HepG2 (cell line): Measurements from ENCODE around the gene MEA1. TPM values are rescaled to one million over a fixed set of nuclear protein-coding genes. Genes with fewer than 3 reads are reported as not detected.

Experiments used
- ATAC-seq: fragments of 200-7000 bp; cut with Tn5 transposase; 3 replicates; pipeline ENCODE4 v1.9.1; 2020; ENCODE audit warnings: mild to moderate bottlenecking, moderate library complexity
- BruUV-seq: library from RNA; stranded (reverse); fragments of 400-500 nt; replicated peaks from 2 replicates; lab custom pipeline; 2021; lab: Mats Ljungman, UMichigan
- CTCF ChIA-PET: fragments of 300-600 bp; formaldehyde crosslinking; extraction: SDS; loops from one replicate; lab custom pipeline; 2021; ENCODE audit warnings: low total read pairs, inconsistent platforms, low intra/inter-chr PET ratio; lab: Yijun Ruan, JAX
- POLR2A ChIA-PET: fragments of 350-600 bp; sonication (Branson Sonifier 250); formaldehyde crosslinking; loops from one replicate; lab custom pipeline; 2020; ENCODE audit warnings: antibody characterized with exemption, inconsistent platforms; lab: Yijun Ruan, JAX
- DNase-seq: peaks from one replicate; pipeline ENCODE4 v3.0.0-alpha.2; 2015; ENCODE audit warnings: low spot score
- FAIRE-seq: peaks from 3 replicates; lab custom pipeline; 2011; peaks lifted over from hg19 to GRCh38; lab: Jason Lieb, UNC
- H2AFZ ChIP-seq: one replicate; pipeline ENCODE4 v1.6.1; 2011; ENCODE audit warnings: low read length, inconsistent platforms
- H3K27ac ChIP-seq: fragments of 300-600 bp; 3 replicates; pipeline ENCODE4 v1.8.0; 2011; ENCODE audit warnings: mixed run types, mild to moderate bottlenecking, mixed read lengths, low read length, inconsistent platforms; ENCODE audit not compliant: insufficient read depth; ENCODE audit errors: extremely low read length
- H3K27me3 ChIP-seq, 2 experiments: fragments of 200-600 bp in 1 of 2; 2 replicates in 1 of 2; 3 replicates in 1 of 2; pipeline versions ENCODE4 v1.6.0 to v1.8.0; 2011; ENCODE audit warnings: low read length in 2 of 2, mild to moderate bottlenecking in 2 of 2, moderate library complexity in 2 of 2, inconsistent platforms in 1 of 2; ENCODE audit not compliant: insufficient read depth in 2 of 2, control insufficient read depth in 1 of 2
- H3K36me3 ChIP-seq, 2 experiments: fragments of 200-600 bp in 1 of 2; replicated peaks in 1 of 2; 2 replicates in 1 of 2; 3 replicates in 1 of 2; pipeline versions ENCODE4 v1.5.1 to v1.8.0; 2011; ENCODE audit warnings: low read length in 2 of 2, inconsistent platforms in 1 of 2; ENCODE audit not compliant: insufficient read depth in 2 of 2, control insufficient read depth in 1 of 2
- H3K4me1 ChIP-seq: 2 replicates; pipeline ENCODE4 v1.5.1; 2012; ENCODE audit warnings: low read length, inconsistent platforms; ENCODE audit not compliant: insufficient read depth
- H3K4me2 ChIP-seq: 2 replicates; pipeline ENCODE4 v1.6.0; 2011; ENCODE audit warnings: low read depth, low read length, inconsistent platforms
- H3K4me3 ChIP-seq, 3 experiments: fragments of 200-600 bp in 1 of 3; sonication (generic), shearing (Covaris generic) in 1 of 3; replicated peaks in 1 of 3; 2 replicates each; pipeline ENCODE4 v1.5.1; 2011 to 2016; ENCODE audit warnings: low read length in 3 of 3, inconsistent platforms in 2 of 3, low read depth in 2 of 3, mild to moderate bottlenecking in 2 of 3, control low read depth in 1 of 3, mixed read lengths in 1 of 3; ENCODE audit not compliant: insufficient read depth in 1 of 3
- H3K79me2 ChIP-seq: one replicate; pipeline ENCODE4 v1.6.1; 2011; ENCODE audit warnings: low read length, inconsistent platforms; ENCODE audit not compliant: insufficient read depth
- H3K9ac ChIP-seq: 2 replicates; pipeline ENCODE4 v1.6.0; 2011; ENCODE audit warnings: mild to moderate bottlenecking, low read depth, low read length, inconsistent platforms; ENCODE audit not compliant: insufficient read depth
- H3K9me3 ChIP-seq: 2 replicates; pipeline ENCODE4 v1.5.1; 2012; ENCODE audit warnings: mild to moderate bottlenecking, low read length
- H4K20me1 ChIP-seq: 2 replicates; pipeline ENCODE4 v1.6.0; 2011; ENCODE audit warnings: inconsistent platforms, mild to moderate bottlenecking, low read length, moderate library complexity; ENCODE audit not compliant: insufficient read depth
- CENPT ChIP-seq: sonication (generic); formaldehyde crosslinking; IDR thresholded peaks from 2 replicates; pipeline ENCODE4 v1.8.0; 2022; ENCODE audit warnings: low read depth, mild to moderate bottlenecking, moderate library complexity, missing genetic modification reagents
- ERF ChIP-seq: IDR thresholded peaks from 2 replicates; pipeline ENCODE4 v1.6.1; 2018; ENCODE audit warnings: missing biosample characterization, missing genetic modification reagents
- FOSL2 ChIP-seq: sonication (generic); formaldehyde crosslinking; IDR thresholded peaks from 2 replicates; pipeline ENCODE4 v1.4.0; 2020; ENCODE audit warnings: missing genetic modification reagents
- KDM5A ChIP-seq: fragments of 200-600 bp; sonication (generic); IDR thresholded peaks from 2 replicates; pipeline ENCODE4 v1.7.0; 2018; ENCODE audit warnings: antibody characterized with exemption, mild to moderate bottlenecking, low read length, borderline replicate concordance
- SALL2 ChIP-seq: sonication (generic); formaldehyde crosslinking; IDR thresholded peaks from 2 replicates; pipeline ENCODE4 v1.8.1; 2023; ENCODE audit warnings: mild to moderate bottlenecking, missing genetic modification reagents, inconsistent platforms
- SP1 ChIP-seq, 2 experiments: fragments of 450-650 bp in 1 of 2; sonication (generic) in 1 of 2; formaldehyde crosslinking in 1 of 2; IDR thresholded peaks; 2 replicates each; pipeline versions ENCODE4 v1.4.0 to v1.6.1; 2016 to 2020; ENCODE audit warnings: missing genetic modification reagents in 1 of 2
- SRSF1 ChIP-seq: fragments of 200-400 bp; formaldehyde crosslinking; optimal IDR thresholded peaks from 2 replicates; pipeline ENCODE3; 2017; ENCODE audit warnings: mild to moderate bottlenecking, low read depth, low read length, moderate library complexity
- TGIF2 ChIP-seq: IDR thresholded peaks from 2 replicates; pipeline ENCODE4 v1.6.1; 2016; ENCODE audit warnings: control low read depth, missing compliant biosample characterization
- ZFP36L2 ChIP-seq: sonication (generic); formaldehyde crosslinking; IDR thresholded peaks from 2 replicates; pipeline ENCODE4 v1.4.0; 2020; ENCODE audit warnings: missing genetic modification reagents
- ZFP41 ChIP-seq: sonication (generic); formaldehyde crosslinking; IDR thresholded peaks from 2 replicates; pipeline ENCODE4 v1.4.0; 2020; ENCODE audit warnings: mild to moderate bottlenecking, missing genetic modification reagents, borderline replicate concordance
- ZNF264 ChIP-seq: sonication (generic); formaldehyde crosslinking; IDR thresholded peaks from 2 replicates; pipeline ENCODE4 v1.4.0; 2020; ENCODE audit warnings: missing genetic modification reagents
- ZNF557 ChIP-seq: sonication (generic); formaldehyde crosslinking; IDR thresholded peaks from 2 replicates; pipeline ENCODE4 v1.4.0; 2020; ENCODE audit warnings: missing genetic modification reagents
- WGBS: methylation state at CpG from one replicate; pipeline ENCODE4 v1.1.6; 2017; ENCODE audit warnings: low lambda C conversion rate; 5-methylcytosine and 5-hydroxymethylcytosine counted together
- in situ Hi-C: cut with HindIII; loops from 2 replicates; pipeline ENCODE4 v1.10.0; 2017; ENCODE audit warnings: low pct_unique_long_range_greater_than_20kb; ENCODE audit not compliant: extremely low pct_ligation_motif_present
- intact Hi-C: fragments of 100-400 bp; cut with micrococcal nuclease; formaldehyde crosslinking; loops from one replicate; pipeline ENCODE4 v1.10.0; 2022; ENCODE audit not compliant: unreplicated experiment
- polyA plus RNA-seq, 8 experiments: library from polyadenylated mRNA; depleted of rRNA in 3 of 8; stranded (reverse) in 7 of 8; unstranded in 1 of 8; fragments of >200 nt; fragmentation: Illumina TruSeq in 4 of 8; extraction: Trizol in 4 of 8; gene quantifications; 2 replicates each; pipeline versions ENCODE4 v1.2.1 to v1.2.3, GENCODE V29; 2011 to 2016; ENCODE audit warnings: low read depth in 4 of 8, missing spikeins in 1 of 8, mixed read lengths in 1 of 8; ENCODE audit not compliant: insufficient read depth in 1 of 8
- total RNA-seq, 5 experiments: library from RNA; depleted of rRNA; stranded (reverse); fragments of >200 nt; fragmentation: Illumina TruSeq; extraction: Trizol; gene quantifications; 2 replicates each; pipeline ENCODE4 v1.2.3, GENCODE V29; 2016; ENCODE audit warnings: low read depth in 1 of 5
- TF ChIP-seq, protein P1 (sequence below): sonication (generic); formaldehyde crosslinking; IDR thresholded peaks from 2 replicates; pipeline ENCODE4 v1.5.0; 2020; ENCODE audit warnings: mild to moderate bottlenecking, missing genetic modification reagents
- TF ChIP-seq, protein P2 (sequence below): sonication (generic); formaldehyde crosslinking; IDR thresholded peaks from 2 replicates; pipeline ENCODE4 v1.5.1; 2020; ENCODE audit warnings: missing genetic modification reagents, mild to moderate bottlenecking, borderline replicate concordance
- TF ChIP-seq, protein P3 (sequence below): sonication (generic); formaldehyde crosslinking; IDR thresholded peaks from 2 replicates; pipeline ENCODE4 v1.4.0; 2020; ENCODE audit warnings: missing genetic modification reagents
- TF ChIP-seq, protein P4 (sequence below): IDR thresholded peaks from 2 replicates; pipeline ENCODE4 v1.6.1; 2012; ENCODE audit warnings: inconsistent platforms

The MEA1 gene
- total and polyA plus RNA-seq, 2 of the 13 experiments (the other 11 are each of a cell fraction or from before 2014, with no cell fraction given) = 75.6 to 86.2 TPM

DNA sequence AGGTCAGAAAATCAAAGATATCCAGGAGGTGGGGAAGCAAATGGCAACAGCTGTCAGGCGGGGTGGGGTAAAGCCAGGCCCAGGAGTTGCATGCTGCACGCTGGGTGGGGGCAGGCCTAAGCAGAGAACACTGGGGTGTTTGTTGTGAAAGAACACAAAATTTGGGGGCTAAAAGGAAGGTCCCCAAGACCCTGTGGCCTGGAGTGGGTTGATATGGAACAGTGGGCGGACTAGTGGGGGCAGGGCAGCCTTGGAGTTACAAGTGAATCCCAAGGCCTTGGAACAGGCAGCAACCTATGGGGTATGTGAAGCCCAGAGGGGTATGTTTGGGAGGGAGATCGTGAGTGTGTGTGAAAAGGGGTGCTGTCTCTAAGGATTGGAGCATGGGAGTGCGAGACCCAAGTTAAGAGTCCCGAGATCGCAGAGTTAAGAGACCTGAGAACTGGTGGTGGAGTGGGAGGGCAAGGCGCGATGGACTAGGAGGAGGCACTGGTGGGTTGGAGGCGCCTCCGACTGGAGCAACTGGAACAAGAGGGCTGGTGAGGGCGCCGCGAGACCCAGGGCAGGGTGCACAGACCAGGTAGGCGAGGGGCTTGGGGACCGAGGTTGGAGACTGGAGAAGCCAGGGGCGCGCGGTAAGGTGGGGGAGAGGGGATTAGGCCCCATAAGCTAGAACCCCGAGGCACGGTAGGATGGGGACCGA lies 39.2 kb upstream of the MEA1 start:
- H3K4me1 ChIP-seq = peaks cover 42% of the 10 kb centered on the region
- ChIA-PET CTCF (interaction anchor here (1.2 kb wide), 1 partner anchor 118 kb away, joined by 3 read pairs; no protein-coding TSS in a partner anchor), POLR2A (interaction anchor here (0.8 to 3.4 kb wide), 30 partner anchors 8 to 522 kb away, joined by 3 to 45 read pairs (median 5); partner anchors contain the start of genes CNPY3, CUL9, GNMT and KLHDC3)
- H3K4me2 ChIP-seq = peak overlapping the region; percentile 91
- H3K36me3 ChIP-seq = peaks cover 16 to 48% of the 10 kb centered on the region in 2 experiments
- FAIRE-seq (peak; percentile 59), DNase-seq (no peak), ATAC-seq (peak; percentile 64)
- no peaks in the 10 kb centered on the region for H3K27me3 ChIP-seq
- BruUV-seq = no TSS peak
- H4K20me1 ChIP-seq = no peaks in the 10 kb centered on the region
- peak overlapping the region; percentile 84 for H3K27ac ChIP-seq
- H2AFZ ChIP-seq = no peak overlapping the region
- intact Hi-C loops = loop anchor here (5.0 kb wide), 1 partner anchor 41 kb away; the partner anchor contains the start of genes KLHDC3 and MEA1
- peak overlapping the region; percentile 75 to 96 (median 94) for H3K4me3 ChIP-seq
- H3K9ac ChIP-seq = peak overlapping the region; percentile 98
- WGBS = 10% methylated on average over 22 of the region's 22 CpGs
- peaks cover 37% of the 10 kb centered on the region for H3K79me2 ChIP-seq
- no peaks in the 10 kb centered on the region for H3K9me3 ChIP-seq
- in situ Hi-C loops = no loop called here
- TF ChIP-seq SRSF1 (no peak), TGIF2 (0 out of 2 replicates have a peak, but pooled peaks have one; percentile 17), CENPT (CRISPR knock-in tag) (no peak), ZFP41 (CRISPR knock-in tag) (0 out of 2 replicates have a peak, but pooled peaks have one; percentile 41), ZFP36L2 (no peak), FOSL2 (no peak), ERF (CRISPR knock-in tag) (no peak), KDM5A (peak; percentile 16; the same call in 1 of the 2 replicates), SP1 (IDR thresholded peaks at IDR 0.05) (no peak), SP1 (CRISPR knock-in tag; IDR thresholded peaks at IDR 0.05) (no peak), ZNF264 (CRISPR knock-in tag) (no peak), ZNF557 (CRISPR knock-in tag) (no peak), SALL2 (CRISPR knock-in tag) (no peak)
- TF ChIP-seq, protein P1, sequence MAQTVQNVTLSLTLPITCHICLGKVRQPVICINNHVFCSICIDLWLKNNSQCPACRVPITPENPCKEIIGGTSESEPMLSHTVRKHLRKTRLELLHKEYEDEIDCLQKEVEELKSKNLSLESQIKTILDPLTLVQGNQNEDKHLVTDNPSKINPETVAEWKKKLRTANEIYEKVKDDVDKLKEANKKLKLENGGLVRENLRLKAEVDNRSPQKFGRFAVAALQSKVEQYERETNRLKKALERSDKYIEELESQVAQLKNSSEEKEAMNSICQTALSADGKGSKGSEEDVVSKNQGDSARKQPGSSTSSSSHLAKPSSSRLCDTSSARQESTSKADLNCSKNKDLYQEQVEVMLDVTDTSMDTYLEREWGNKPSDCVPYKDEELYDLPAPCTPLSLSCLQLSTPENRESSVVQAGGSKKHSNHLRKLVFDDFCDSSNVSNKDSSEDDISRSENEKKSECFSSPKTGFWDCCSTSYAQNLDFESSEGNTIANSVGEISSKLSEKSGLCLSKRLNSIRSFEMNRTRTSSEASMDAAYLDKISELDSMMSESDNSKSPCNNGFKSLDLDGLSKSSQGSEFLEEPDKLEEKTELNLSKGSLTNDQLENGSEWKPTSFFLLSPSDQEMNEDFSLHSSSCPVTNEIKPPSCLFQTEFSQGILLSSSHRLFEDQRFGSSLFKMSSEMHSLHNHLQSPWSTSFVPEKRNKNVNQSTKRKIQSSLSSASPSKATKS (CRISPR knock-in tag) = no peak
- TF ChIP-seq, protein P2, sequence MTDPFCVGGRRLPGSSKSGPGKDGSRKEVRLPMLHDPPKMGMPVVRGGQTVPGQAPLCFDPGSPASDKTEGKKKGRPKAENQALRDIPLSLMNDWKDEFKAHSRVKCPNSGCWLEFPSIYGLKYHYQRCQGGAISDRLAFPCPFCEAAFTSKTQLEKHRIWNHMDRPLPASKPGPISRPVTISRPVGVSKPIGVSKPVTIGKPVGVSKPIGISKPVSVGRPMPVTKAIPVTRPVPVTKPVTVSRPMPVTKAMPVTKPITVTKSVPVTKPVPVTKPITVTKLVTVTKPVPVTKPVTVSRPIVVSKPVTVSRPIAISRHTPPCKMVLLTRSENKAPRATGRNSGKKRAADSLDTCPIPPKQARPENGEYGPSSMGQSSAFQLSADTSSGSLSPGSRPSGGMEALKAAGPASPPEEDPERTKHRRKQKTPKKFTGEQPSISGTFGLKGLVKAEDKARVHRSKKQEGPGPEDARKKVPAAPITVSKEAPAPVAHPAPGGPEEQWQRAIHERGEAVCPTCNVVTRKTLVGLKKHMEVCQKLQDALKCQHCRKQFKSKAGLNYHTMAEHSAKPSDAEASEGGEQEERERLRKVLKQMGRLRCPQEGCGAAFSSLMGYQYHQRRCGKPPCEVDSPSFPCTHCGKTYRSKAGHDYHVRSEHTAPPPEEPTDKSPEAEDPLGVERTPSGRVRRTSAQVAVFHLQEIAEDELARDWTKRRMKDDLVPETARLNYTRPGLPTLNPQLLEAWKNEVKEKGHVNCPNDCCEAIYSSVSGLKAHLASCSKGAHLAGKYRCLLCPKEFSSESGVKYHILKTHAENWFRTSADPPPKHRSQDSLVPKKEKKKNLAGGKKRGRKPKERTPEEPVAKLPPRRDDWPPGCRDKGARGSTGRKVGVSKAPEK (CRISPR knock-in tag) = peak; percentile 53; the same call in 1 of the 2 replicates
- TF ChIP-seq, protein P3, sequence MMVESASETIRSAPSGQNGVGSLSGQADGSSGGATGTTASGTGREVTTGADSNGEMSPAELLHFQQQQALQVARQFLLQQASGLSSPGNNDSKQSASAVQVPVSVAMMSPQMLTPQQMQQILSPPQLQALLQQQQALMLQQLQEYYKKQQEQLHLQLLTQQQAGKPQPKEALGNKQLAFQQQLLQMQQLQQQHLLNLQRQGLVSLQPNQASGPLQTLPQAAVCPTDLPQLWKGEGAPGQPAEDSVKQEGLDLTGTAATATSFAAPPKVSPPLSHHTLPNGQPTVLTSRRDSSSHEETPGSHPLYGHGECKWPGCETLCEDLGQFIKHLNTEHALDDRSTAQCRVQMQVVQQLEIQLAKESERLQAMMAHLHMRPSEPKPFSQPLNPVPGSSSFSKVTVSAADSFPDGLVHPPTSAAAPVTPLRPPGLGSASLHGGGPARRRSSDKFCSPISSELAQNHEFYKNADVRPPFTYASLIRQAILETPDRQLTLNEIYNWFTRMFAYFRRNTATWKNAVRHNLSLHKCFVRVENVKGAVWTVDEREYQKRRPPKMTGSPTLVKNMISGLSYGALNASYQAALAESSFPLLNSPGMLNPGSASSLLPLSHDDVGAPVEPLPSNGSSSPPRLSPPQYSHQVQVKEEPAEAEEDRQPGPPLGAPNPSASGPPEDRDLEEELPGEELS (CRISPR knock-in tag) = no peak
- TF ChIP-seq, protein P4, sequence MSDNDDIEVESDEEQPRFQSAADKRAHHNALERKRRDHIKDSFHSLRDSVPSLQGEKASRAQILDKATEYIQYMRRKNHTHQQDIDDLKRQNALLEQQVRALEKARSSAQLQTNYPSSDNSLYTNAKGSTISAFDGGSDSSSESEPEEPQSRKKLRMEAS = peak; percentile 11; the same call in 1 of the 2 replicates
